BE2C (cell line): ENCODE measurements around the gene GADD45B.
A peak's percentile ranks its signal among the peaks of the same experiment; 100 is the strongest.

Experiments used
- DNase-seq: peaks from one replicate; pipeline ENCODE4 v3.0.0-alpha.2; 2020
- H3K27me3 ChIP-seq: fragments of 250-450 bp; sonication (Bioruptor Pico); 2 replicates; pipeline ENCODE4 v1.5.1; 2020; ENCODE audit warnings: mild to moderate bottlenecking
- H3K36me3 ChIP-seq: fragments of 250-450 bp; sonication (Bioruptor Pico); 2 replicates; pipeline ENCODE4 v1.5.1; 2020; ENCODE audit warnings: mild to moderate bottlenecking
- H3K4me1 ChIP-seq: fragments of 250-450 bp; sonication (Bioruptor Pico); 2 replicates; pipeline ENCODE4 v1.5.1; 2020
- H3K4me3 ChIP-seq: 2 replicates; pipeline ENCODE4 v1.5.1; 2011; ENCODE audit warnings: low read depth, low read length
- H3K9me3 ChIP-seq: fragments of 250-450 bp; sonication (Bioruptor Pico); 2 replicates; pipeline ENCODE4 v1.5.1; 2020
- TF ChIP-seq, protein P1 (sequence below): IDR thresholded peaks from 2 replicates; pipeline ENCODE4 v1.5.1; 2012; ENCODE audit warnings: mild to moderate bottlenecking, low read depth, low read length

The GADD45B gene

GRCh38 chr19:2523630-2524311 is 47.8 kb downstream of the GADD45B start:
- TF ChIP-seq, protein P1, sequence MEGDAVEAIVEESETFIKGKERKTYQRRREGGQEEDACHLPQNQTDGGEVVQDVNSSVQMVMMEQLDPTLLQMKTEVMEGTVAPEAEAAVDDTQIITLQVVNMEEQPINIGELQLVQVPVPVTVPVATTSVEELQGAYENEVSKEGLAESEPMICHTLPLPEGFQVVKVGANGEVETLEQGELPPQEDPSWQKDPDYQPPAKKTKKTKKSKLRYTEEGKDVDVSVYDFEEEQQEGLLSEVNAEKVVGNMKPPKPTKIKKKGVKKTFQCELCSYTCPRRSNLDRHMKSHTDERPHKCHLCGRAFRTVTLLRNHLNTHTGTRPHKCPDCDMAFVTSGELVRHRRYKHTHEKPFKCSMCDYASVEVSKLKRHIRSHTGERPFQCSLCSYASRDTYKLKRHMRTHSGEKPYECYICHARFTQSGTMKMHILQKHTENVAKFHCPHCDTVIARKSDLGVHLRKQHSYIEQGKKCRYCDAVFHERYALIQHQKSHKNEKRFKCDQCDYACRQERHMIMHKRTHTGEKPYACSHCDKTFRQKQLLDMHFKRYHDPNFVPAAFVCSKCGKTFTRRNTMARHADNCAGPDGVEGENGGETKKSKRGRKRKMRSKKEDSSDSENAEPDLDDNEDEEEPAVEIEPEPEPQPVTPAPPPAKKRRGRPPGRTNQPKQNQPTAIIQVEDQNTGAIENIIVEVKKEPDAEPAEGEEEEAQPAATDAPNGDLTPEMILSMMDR = no peak
- Histone ChIP-seq H3K27me3 (no peaks in the 10 kb centered on the region), H3K9me3 (no peaks in the 10 kb centered on the region), H3K4me3 (no peak overlapping the region), H3K36me3 (no peaks in the 10 kb centered on the region), H3K4me1 (no peaks in the 10 kb centered on the region; the same call in 1 of the 2 replicates)
- no peak for DNase-seq

DNA sequence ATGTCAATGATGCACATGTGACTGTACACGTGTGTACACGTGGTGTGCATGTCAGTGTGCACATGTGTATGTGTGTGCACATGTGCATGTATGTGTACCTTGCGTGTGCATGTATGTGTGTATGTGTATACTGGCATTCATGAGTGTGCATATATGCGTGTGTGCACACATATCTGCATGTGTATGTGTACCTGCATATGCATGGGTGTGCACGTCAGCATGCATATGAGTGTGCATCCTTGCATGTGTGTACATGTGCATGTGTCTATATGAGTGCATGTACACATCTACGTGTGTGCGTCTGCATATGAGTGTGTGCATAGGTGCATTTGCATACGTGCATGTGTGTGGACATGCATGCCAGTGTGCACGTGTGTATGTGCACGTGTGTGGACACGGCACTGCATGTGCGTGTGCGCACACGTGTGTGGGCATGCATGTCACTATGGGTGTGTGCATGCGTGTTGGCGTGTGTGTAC is 48.5 kb downstream of the GADD45B start:
- no peaks in the 10 kb centered on the region; the same call in 1 of the 2 replicates for H3K4me1 ChIP-seq
- no peaks in the 10 kb centered on the region for H3K36me3 ChIP-seq

GRCh38 chr19:2524840-2525723 is 49.2 kb downstream of the GADD45B start:
- DNase-seq = peak; percentile 45
- TF ChIP-seq, protein P1 = no peak
- H3K4me3 ChIP-seq = peak overlapping the region; percentile 43
- H3K36me3 ChIP-seq = no peaks in the 10 kb centered on the region
- H3K9me3 ChIP-seq = no peaks in the 10 kb centered on the region
- no peaks in the 10 kb centered on the region; the same call in 1 of the 2 replicates for H3K4me1 ChIP-seq
- H3K27me3 ChIP-seq = no peaks in the 10 kb centered on the region

More for the DNA sequence above, 48.5 kb downstream of the GADD45B start:
- TF ChIP-seq, protein P1 = no peak
- DNase-seq = no peak
- Histone ChIP-seq H3K4me3 (no peak overlapping the region), H3K27me3 (no peaks in the 10 kb centered on the region), H3K9me3 (no peaks in the 10 kb centered on the region)

GRCh38 chr19:2527171-2527570 is 51.2 kb downstream of the GADD45B start:
- Histone ChIP-seq H3K9me3 (no peaks in the 10 kb centered on the region), H3K36me3 (no peaks in the 10 kb centered on the region), H3K4me1 (no peaks in the 10 kb centered on the region; the same call in 1 of the 2 replicates), H3K27me3 (no peaks in the 10 kb centered on the region), H3K4me3 (no peak overlapping the region)
- DNase-seq = no peak
- TF ChIP-seq, protein P1 = no peak

DNA sequence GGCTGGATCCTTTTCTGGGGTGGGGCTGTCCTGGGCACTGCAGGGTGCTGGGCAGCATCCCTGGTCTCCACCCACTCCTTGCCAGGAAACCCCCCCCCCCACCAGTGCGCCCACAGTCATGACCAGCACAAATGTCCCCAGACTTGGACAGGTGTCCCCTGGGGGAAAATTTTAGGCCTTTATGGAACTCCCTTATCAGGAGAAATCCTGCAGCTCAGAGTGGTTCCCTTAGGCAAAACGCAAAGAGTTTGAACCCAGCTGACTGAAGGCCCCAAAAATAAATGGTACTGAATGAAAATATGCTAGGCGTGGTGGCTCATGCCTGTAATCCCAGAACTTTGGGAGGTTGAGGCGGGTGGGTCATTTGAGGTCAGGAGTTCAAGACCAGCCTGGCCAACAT is 51.8 kb downstream of the GADD45B start:
- no peak overlapping the region for H3K4me3 ChIP-seq
- H3K27me3 ChIP-seq = no peaks in the 10 kb centered on the region; the same call in 1 of the 2 replicates
- no peaks in the 10 kb centered on the region; the same call in 1 of the 2 replicates for H3K4me1 ChIP-seq
- no peaks in the 10 kb centered on the region for H3K36me3 ChIP-seq
- DNase-seq = no peak
- no peaks in the 10 kb centered on the region; the same call in 1 of the 2 replicates for H3K9me3 ChIP-seq
- TF ChIP-seq, protein P1 = no peak
